HFF-Myc (cell line): ENCODE data around the gene IGDCC3.

Experiments
- DNase-seq: peaks from one replicate; pipeline ENCODE4 v3.0.0-alpha.2; 2011; ENCODE audit warnings: low read depth; ENCODE audit errors: extremely low read depth
- H3K4me3 ChIP-seq: replicated peaks from 2 replicates; pipeline ENCODE4 v1.5.1; 2011; ENCODE audit warnings: low read depth, mild to moderate bottlenecking, control low read depth, low read length
- CTCF ChIP-seq: IDR thresholded peaks from 2 replicates; pipeline ENCODE4 v1.5.1; 2012; ENCODE audit warnings: mild to moderate bottlenecking, low read depth, low read length, control low read depth; ENCODE audit errors: missing control alignments

IGDCC3 gene

GRCh38 chr15:65333148-65333820 is 44.5 kb downstream of the IGDCC3 start:
- no peak for TF ChIP-seq CTCF
- DNase-seq: no peak
- no peak overlapping the region for H3K4me3 ChIP-seq

GRCh38 chr15:65332391-65333147 is 45.2 kb downstream of the IGDCC3 start:
- no peak for DNase-seq
- H3K4me3 ChIP-seq: no peak overlapping the region
- TF ChIP-seq CTCF: no peak

GRCh38 chr15:65331811-65332210 is 46.0 kb downstream of the IGDCC3 start:
- no peak for DNase-seq
- no peak overlapping the region for H3K4me3 ChIP-seq
- TF ChIP-seq CTCF: no peak

GRCh38 chr15:65330934-65331645 is 46.7 kb downstream of the IGDCC3 start:
- DNase-seq: no peak
- H3K4me3 ChIP-seq: no peak overlapping the region
- no peak for TF ChIP-seq CTCF

- TF ChIP-seq CTCF: no peak
- no peak for DNase-seq
- H3K4me3 ChIP-seq: no peak overlapping the region
Observed at GRCh38 chr15:65329984-65330735, 47.6 kb downstream of the IGDCC3 start.

GRCh38 chr15:65329288-65329983 is 48.4 kb downstream of the IGDCC3 start:
- no peak for TF ChIP-seq CTCF
- no peak for DNase-seq
- no peak overlapping the region for H3K4me3 ChIP-seq
